ENCODE measurements around the gene SLC35F2.

DNA sequence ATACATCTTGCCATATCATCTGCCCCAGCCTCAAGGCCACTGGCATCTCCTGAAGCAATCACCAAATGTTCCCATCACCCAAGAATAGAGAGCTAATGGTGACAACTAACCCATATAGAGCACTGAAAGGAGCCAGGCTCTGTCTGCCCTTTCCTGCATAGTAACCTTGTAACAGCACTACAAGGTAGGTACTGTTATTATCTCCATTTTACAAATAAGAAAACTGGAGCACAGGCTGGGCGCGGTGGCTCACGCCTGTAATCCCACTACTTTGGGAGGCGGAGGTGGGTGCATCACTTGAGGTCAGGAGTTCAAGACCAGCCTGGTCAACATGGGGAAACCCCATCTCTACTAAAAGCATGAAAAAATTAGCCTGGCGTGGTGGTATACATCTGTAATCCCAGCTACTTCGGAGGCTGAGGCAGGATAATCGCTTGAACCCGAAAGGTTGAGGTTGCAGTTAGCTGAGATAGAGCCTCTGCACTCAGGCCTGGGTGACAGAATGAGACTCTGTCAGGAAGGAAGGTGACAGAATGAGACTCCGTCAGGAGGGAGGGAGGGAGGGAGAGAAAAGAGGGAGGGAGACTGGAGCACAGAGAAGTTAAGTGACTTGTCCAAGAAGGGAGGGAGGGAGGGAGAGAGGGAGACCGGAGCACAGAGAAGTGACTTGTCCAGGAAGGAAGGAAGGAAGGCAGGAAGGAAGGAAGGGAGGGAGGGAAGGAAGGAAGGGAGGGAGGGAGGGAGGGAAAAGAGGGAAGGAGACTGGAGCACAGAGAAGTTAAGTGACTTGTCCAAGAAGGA is 2.2 kb downstream of the SLC35F2 start:
- no peak for TF ChIP-seq CHD1 (IDR thresholded peaks at IDR 0.05; ENCODE audit: low read depth, low read length)
- no peak for TF ChIP-seq BHLHE40 (IDR thresholded peaks at IDR 0.05; ENCODE audit: low read depth, low read length)
- TF ChIP-seq, protein P1, sequence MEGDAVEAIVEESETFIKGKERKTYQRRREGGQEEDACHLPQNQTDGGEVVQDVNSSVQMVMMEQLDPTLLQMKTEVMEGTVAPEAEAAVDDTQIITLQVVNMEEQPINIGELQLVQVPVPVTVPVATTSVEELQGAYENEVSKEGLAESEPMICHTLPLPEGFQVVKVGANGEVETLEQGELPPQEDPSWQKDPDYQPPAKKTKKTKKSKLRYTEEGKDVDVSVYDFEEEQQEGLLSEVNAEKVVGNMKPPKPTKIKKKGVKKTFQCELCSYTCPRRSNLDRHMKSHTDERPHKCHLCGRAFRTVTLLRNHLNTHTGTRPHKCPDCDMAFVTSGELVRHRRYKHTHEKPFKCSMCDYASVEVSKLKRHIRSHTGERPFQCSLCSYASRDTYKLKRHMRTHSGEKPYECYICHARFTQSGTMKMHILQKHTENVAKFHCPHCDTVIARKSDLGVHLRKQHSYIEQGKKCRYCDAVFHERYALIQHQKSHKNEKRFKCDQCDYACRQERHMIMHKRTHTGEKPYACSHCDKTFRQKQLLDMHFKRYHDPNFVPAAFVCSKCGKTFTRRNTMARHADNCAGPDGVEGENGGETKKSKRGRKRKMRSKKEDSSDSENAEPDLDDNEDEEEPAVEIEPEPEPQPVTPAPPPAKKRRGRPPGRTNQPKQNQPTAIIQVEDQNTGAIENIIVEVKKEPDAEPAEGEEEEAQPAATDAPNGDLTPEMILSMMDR (conservative IDR thresholded peaks at IDR 0.05; ENCODE audit: low read depth, low read length) = no peak

All from IMR-90 (cell line).